Tibial artery (tissue), 4 donors: Measurements from ENCODE around the gene SYNDIG1L.

ENCODE experiments used
- DNase-seq, 2 donors: peaks; one replicate each; pipeline ENCODE4 v3.0.0-alpha.2; 2019
- H3K27ac ChIP-seq, 2 donors: fragments of 200-600 bp; sonication (generic) in 1 of 2; 1 replicate in 1 of 2; 2 replicates in 1 of 2; pipeline ENCODE4 v1.5.1; 2018 to 2019; ENCODE audit warnings: mild to moderate bottlenecking in 1 of 2
- H3K27me3 ChIP-seq, 2 donors: fragments of 200-600 bp; sonication (generic) in 1 of 2; one replicate each; pipeline versions ENCODE4 v1.5.1 to v1.6.0; 2016 to 2019
- H3K36me3 ChIP-seq, 3 donors: fragments of 200-600 bp; sonication (generic) in 2 of 3; one replicate each; pipeline ENCODE4 v1.5.1; 2016 to 2019; ENCODE audit warnings: mild to moderate bottlenecking in 2 of 3
- H3K4me1 ChIP-seq, 4 donors: fragments of 200-600 bp; sonication (generic) in 2 of 4; 1 replicate in 3 of 4; 2 replicates in 1 of 4; pipeline ENCODE4 v1.5.1; 2016 to 2019
- H3K4me3 ChIP-seq, 2 donors: fragments of 200-600 bp; sonication (generic) in 1 of 2; 1 replicate in 1 of 2; 2 replicates in 1 of 2; pipeline ENCODE4 v1.5.1; 2018 to 2019; ENCODE audit warnings: mild to moderate bottlenecking in 2 of 2
- H3K9me3 ChIP-seq, 3 donors: fragments of 200-600 bp; sonication (generic) in 1 of 3; one replicate each; pipeline ENCODE4 v1.5.1; 2016 to 2019
- CTCF ChIP-seq, 2 experiments: fragments of 200-600 bp in 1 of 2; fragments of 450-650 bp in 1 of 2; IDR thresholded peaks; one replicate each; pipeline ENCODE4 v1.5.1; 2017 to 2019; ENCODE audit warnings: antibody characterized with exemption in 2 of 2, mild to moderate bottlenecking in 1 of 2, moderate library complexity in 1 of 2
- intact Hi-C: fragments of 100-400 bp; cut with DNase I; formaldehyde crosslinking; loops from one replicate; pipeline ENCODE4 v1.15.0; 2023; ENCODE audit warnings: low total_unique reads

The SYNDIG1L gene

GRCh38 chr14:74426202-74426582, at the start of gene SYNDIG1L:
Gene SYNDIG1L (minus strand): TSS chr14:74426210. CDS start chr14:74409744, 16,466 bp downstream.
- intact Hi-C loops, result no loop called here
- H3K27ac ChIP-seq, result no peak within 1 kb of the TSS
- peaks cover 0 to 32% of the 10 kb centered on the region in 2 donors for H3K27me3 ChIP-seq
- no peak for DNase-seq
- no peaks in the 10 kb centered on the region for H3K36me3 ChIP-seq
- H3K4me1 ChIP-seq, result peaks cover 0 to 8% (median 3%) of the 10 kb centered on the region in 4 donors
- TF ChIP-seq CTCF (IDR thresholded peaks at IDR 0.05), result no peak
- peak within 1 kb of the TSS in 1 of 2 donors; percentile 20 for H3K4me3 ChIP-seq
- peaks cover 0 to 4% (median 0%) of the 10 kb centered on the region in 3 donors for H3K9me3 ChIP-seq

- DNase-seq, result no peak
- Histone ChIP-seq H3K27ac (peak overlapping the region in 1 of 2 donors; percentile 42), H3K36me3 (peaks cover 14 to 86% (median 45%) of the 10 kb centered on the region in 3 donors), H3K27me3 (no peaks in the 10 kb centered on the region), H3K9me3 (no peaks in the 10 kb centered on the region), H3K4me1 (peaks cover 0 to 13% (median 4%) of the 10 kb centered on the region in 4 donors), H3K4me3 (no peak overlapping the region)
- intact Hi-C loops, result no loop called here
- TF ChIP-seq CTCF (IDR thresholded peaks at IDR 0.05), result no peak
These were observed 49.7 kb upstream of the SYNDIG1L start for GRCh38 chr14:74475678-74476077.

GRCh38 chr14:74474376-74474775, 48.4 kb upstream of the SYNDIG1L start:
- intact Hi-C loops, result no loop called here
- TF ChIP-seq CTCF (IDR thresholded peaks at IDR 0.05), result no peak
- H3K4me3 ChIP-seq, result no peak overlapping the region
- H3K27me3 ChIP-seq, result no peaks in the 10 kb centered on the region
- no peaks in the 10 kb centered on the region for H3K9me3 ChIP-seq
- peaks cover 0 to 24% (median 7%) of the 10 kb centered on the region in 4 donors for H3K4me1 ChIP-seq
- peaks cover 5 to 74% (median 32%) of the 10 kb centered on the region in 3 donors for H3K36me3 ChIP-seq
- H3K27ac ChIP-seq, result no peak overlapping the region
- DNase-seq, result peak; percentile 37 to 71

GRCh38 chr14:74472601-74473000, 46.6 kb upstream of the SYNDIG1L start:
- Histone ChIP-seq H3K27ac (no peak overlapping the region), H3K27me3 (no peaks in the 10 kb centered on the region), H3K9me3 (no peaks in the 10 kb centered on the region), H3K4me3 (no peak overlapping the region), H3K4me1 (peaks cover 0 to 33% (median 10%) of the 10 kb centered on the region in 4 donors), H3K36me3 (peaks cover 5 to 59% (median 21%) of the 10 kb centered on the region in 3 donors)
- TF ChIP-seq CTCF (IDR thresholded peaks at IDR 0.05), result no peak
- no peak for DNase-seq
- intact Hi-C loops, result no loop called here

- Histone ChIP-seq H3K4me1 (peaks cover 0 to 27% (median 10%) of the 10 kb centered on the region in 4 donors), H3K9me3 (no peaks in the 10 kb centered on the region), H3K4me3 (no peak overlapping the region), H3K27me3 (no peaks in the 10 kb centered on the region), H3K36me3 (peaks cover 5 to 42% (median 21%) of the 10 kb centered on the region in 3 donors), H3K27ac (peak overlapping the region; percentile 30 to 33)
- intact Hi-C loops, result no loop called here
- peak in 1 of 2 donors; percentile 73 for DNase-seq
- TF ChIP-seq CTCF (IDR thresholded peaks at IDR 0.05), result no peak
These were observed 43.8 kb upstream of the SYNDIG1L start for GRCh38 chr14:74469548-74470518.
